WTC11 (cell line): ENCODE data around the gene LAMA2. TPM values are rescaled to one million over a fixed set of nuclear protein-coding genes. Genes with fewer than 3 reads are reported as not detected.

ENCODE experiments used
- ATAC-seq: fragments of 200-7000 bp; cut with Tn5 transposase; 2 replicates; pipeline ENCODE4 v1.10.0; 2021; ENCODE audit warnings: mild to moderate bottlenecking, moderate library complexity
- CTCF ChIA-PET: fragments of 300-600 bp; sonication (Branson Sonifier 250); formaldehyde crosslinking; loops from one replicate; lab custom pipeline; 2021; ENCODE audit warnings: antibody characterized with exemption; lab: Charles Lee
- POLR2A ChIA-PET: fragments of 350-600 bp; sonication (Branson Sonifier 250); formaldehyde crosslinking; loops from one replicate; lab custom pipeline; 2021; ENCODE audit warnings: antibody characterized with exemption; lab: Charles Lee
- DNase-seq: peaks from one replicate; pipeline ENCODE4 v3.0.0; 2021; ENCODE audit warnings: low spot score
- H3K27ac Mint-ChIP-seq: 2 replicates; pipeline ENCODE4 v1.8.0; 2021; ENCODE audit warnings: mixed read lengths
- H3K27me3 Mint-ChIP-seq: 2 replicates; pipeline ENCODE4 v1.8.0; 2021; ENCODE audit warnings: low read depth, mild to moderate bottlenecking, moderate library complexity, mixed read lengths
- H3K36me3 Mint-ChIP-seq: 2 replicates; pipeline ENCODE4 v1.8.0; 2021; ENCODE audit warnings: mixed read lengths
- H3K4me1 Mint-ChIP-seq: 2 replicates; pipeline ENCODE4 v1.8.0; 2022; ENCODE audit warnings: mixed read lengths
- H3K4me3 Mint-ChIP-seq: 2 replicates; pipeline ENCODE4 v1.8.0; 2021; ENCODE audit warnings: mild to moderate bottlenecking, moderate library complexity, mixed read lengths
- H3K9me3 Mint-ChIP-seq: 2 replicates; pipeline ENCODE4 v1.8.0; 2021; ENCODE audit warnings: mixed read lengths
- EMX1 ChIP-seq: fragments of 250-450 bp; sonication (Bioruptor Pico); IDR thresholded peaks from 2 replicates; pipeline ENCODE4 v1.8.0; 2021; ENCODE audit warnings: mild to moderate bottlenecking
- ETV6 ChIP-seq: sonication (generic); formaldehyde crosslinking; IDR thresholded peaks from 2 replicates; pipeline ENCODE4 v1.8.1; 2022; ENCODE audit warnings: mild to moderate bottlenecking, missing genetic modification reagents
- JUN ChIP-seq: sonication (generic); formaldehyde crosslinking; IDR thresholded peaks from 2 replicates; pipeline ENCODE4 v1.8.0; 2023; ENCODE audit warnings: mild to moderate bottlenecking, missing genetic modification reagents
- KAT7 ChIP-seq: sonication (generic); formaldehyde crosslinking; IDR thresholded peaks from 2 replicates; pipeline ENCODE4 v1.8.1; 2023; ENCODE audit warnings: missing genetic modification reagents, mild to moderate bottlenecking, borderline replicate concordance
- NR3C1 ChIP-seq: sonication (generic); formaldehyde crosslinking; conservative IDR thresholded peaks from 2 replicates; pipeline ENCODE4 v1.8.1; 2023; ENCODE audit warnings: low read depth, mild to moderate bottlenecking, missing genetic modification reagents
- SMAD4 ChIP-seq: sonication (generic); formaldehyde crosslinking; IDR thresholded peaks from 2 replicates; pipeline ENCODE4 v1.8.0; 2022; ENCODE audit warnings: mild to moderate bottlenecking, missing genetic modification reagents
- ZNF317 ChIP-seq: sonication (generic); formaldehyde crosslinking; IDR thresholded peaks from 2 replicates; pipeline ENCODE4 v1.8.1; 2023; ENCODE audit warnings: low read depth, mild to moderate bottlenecking, moderate library complexity, missing genetic modification reagents, borderline replicate concordance
- total RNA-seq: library from RNA; stranded (reverse); gene quantifications from 3 replicates; pipeline ENCODE4 v1.2.3, GENCODE V29; 2021
- TF ChIP-seq, protein P1 (sequence below): fragments of 250-450 bp; sonication (Bioruptor Pico); IDR thresholded peaks from 2 replicates; pipeline ENCODE4 v2.1.2; 2022; ENCODE audit warnings: mild to moderate bottlenecking, moderate library complexity
- TF ChIP-seq, protein P2 (sequence below): fragments of 250-450 bp; sonication (Bioruptor Pico); IDR thresholded peaks from 2 replicates; pipeline ENCODE4 v1.9.0; 2021; ENCODE audit warnings: mild to moderate bottlenecking, borderline replicate concordance
- TF ChIP-seq, protein P3 (sequence below): sonication (generic); formaldehyde crosslinking; IDR thresholded peaks from 2 replicates; pipeline ENCODE4 v1.8.1; 2023; ENCODE audit warnings: mild to moderate bottlenecking, missing genetic modification reagents, moderate library complexity
- TF ChIP-seq, protein P4 (sequence below): sonication (generic); formaldehyde crosslinking; IDR thresholded peaks from 2 replicates; pipeline ENCODE4 v1.8.1; 2022; ENCODE audit warnings: mild to moderate bottlenecking, missing genetic modification reagents, moderate library complexity, borderline replicate concordance
- TF ChIP-seq, protein P5 (sequence below): fragments of 250-450 bp; sonication (Bioruptor Pico); IDR thresholded peaks from 2 replicates; pipeline ENCODE4 v1.9.0; 2021; ENCODE audit warnings: mild to moderate bottlenecking
- TF ChIP-seq, protein P6 (sequence below): sonication (generic); formaldehyde crosslinking; IDR thresholded peaks from 2 replicates; pipeline ENCODE4 v1.8.1; 2022; ENCODE audit warnings: missing genetic modification reagents, borderline replicate concordance
- TF ChIP-seq, protein P7 (sequence below): sonication (generic); formaldehyde crosslinking; IDR thresholded peaks from 2 replicates; pipeline ENCODE4 v1.8.0; 2022; ENCODE audit warnings: mild to moderate bottlenecking, missing genetic modification reagents
- TF ChIP-seq, protein P8 (sequence below): fragments of 250-450 bp; sonication (Bioruptor Pico); conservative IDR thresholded peaks from 2 replicates; pipeline ENCODE4 v1.9.0; 2021; ENCODE audit warnings: mild to moderate bottlenecking
- TF ChIP-seq, protein P9 (sequence below): sonication (generic); formaldehyde crosslinking; IDR thresholded peaks from 2 replicates; pipeline ENCODE4 v1.8.1; 2023; ENCODE audit warnings: mild to moderate bottlenecking, moderate library complexity, missing genetic modification reagents
- TF ChIP-seq, protein P10 (sequence below): sonication (generic); formaldehyde crosslinking; IDR thresholded peaks from 2 replicates; pipeline ENCODE4 v1.8.1; 2022; ENCODE audit warnings: mild to moderate bottlenecking, moderate library complexity, missing genetic modification reagents

LAMA2 gene
- total RNA-seq, 1 experiment from 2014 or later, result 6.6 TPM

DNA sequence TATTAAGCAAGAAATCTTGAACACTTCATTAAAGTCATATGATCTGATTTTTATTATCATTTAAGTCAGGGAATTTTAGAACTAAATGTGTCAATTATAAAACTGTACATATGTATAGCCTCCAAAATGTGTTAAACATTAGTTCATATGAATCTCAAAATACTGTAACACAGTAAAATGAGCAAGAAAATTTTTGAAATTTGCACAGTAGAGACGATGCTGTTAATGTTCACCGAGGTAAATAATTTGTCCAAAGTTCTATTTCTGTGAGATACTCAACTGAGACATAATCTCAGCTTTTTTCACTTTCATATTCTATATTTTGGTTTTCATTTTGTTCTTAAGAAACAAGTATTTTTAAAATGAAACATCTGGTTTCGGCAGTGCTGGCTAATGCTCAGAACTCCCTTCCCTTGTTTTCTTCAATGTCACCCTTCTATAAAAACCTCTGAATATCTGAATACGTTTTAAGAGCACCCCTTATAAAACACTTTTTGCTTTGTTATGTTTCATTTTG lies 353.1 kb downstream of the LAMA2 start:
- no peak for DNase-seq
- H3K36me3 Mint-ChIP-seq, result no peaks in the 10 kb centered on the region
- H3K4me3 Mint-ChIP-seq, result no peak overlapping the region
- no peak overlapping the region for H3K27ac Mint-ChIP-seq
- CTCF ChIA-PET, result no interaction called here
- H3K27me3 Mint-ChIP-seq, result no peaks in the 10 kb centered on the region
- ATAC-seq, result no peak
- no peaks in the 10 kb centered on the region for H3K4me1 Mint-ChIP-seq
- no peaks in the 10 kb centered on the region for H3K9me3 Mint-ChIP-seq
- POLR2A ChIA-PET, result no interaction called here
- TF ChIP-seq, protein P1, sequence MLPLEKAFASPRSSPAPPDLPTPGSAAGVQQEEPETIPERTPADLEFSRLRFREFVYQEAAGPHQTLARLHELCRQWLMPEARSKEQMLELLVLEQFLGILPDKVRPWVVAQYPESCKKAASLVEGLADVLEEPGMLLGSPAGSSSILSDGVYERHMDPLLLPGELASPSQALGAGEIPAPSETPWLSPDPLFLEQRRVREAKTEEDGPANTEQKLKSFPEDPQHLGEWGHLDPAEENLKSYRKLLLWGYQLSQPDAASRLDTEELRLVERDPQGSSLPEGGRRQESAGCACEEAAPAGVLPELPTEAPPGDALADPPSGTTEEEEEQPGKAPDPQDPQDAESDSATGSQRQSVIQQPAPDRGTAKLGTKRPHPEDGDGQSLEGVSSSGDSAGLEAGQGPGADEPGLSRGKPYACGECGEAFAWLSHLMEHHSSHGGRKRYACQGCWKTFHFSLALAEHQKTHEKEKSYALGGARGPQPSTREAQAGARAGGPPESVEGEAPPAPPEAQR (CRISPR knock-in tag), result no peak
- TF ChIP-seq, protein P2, sequence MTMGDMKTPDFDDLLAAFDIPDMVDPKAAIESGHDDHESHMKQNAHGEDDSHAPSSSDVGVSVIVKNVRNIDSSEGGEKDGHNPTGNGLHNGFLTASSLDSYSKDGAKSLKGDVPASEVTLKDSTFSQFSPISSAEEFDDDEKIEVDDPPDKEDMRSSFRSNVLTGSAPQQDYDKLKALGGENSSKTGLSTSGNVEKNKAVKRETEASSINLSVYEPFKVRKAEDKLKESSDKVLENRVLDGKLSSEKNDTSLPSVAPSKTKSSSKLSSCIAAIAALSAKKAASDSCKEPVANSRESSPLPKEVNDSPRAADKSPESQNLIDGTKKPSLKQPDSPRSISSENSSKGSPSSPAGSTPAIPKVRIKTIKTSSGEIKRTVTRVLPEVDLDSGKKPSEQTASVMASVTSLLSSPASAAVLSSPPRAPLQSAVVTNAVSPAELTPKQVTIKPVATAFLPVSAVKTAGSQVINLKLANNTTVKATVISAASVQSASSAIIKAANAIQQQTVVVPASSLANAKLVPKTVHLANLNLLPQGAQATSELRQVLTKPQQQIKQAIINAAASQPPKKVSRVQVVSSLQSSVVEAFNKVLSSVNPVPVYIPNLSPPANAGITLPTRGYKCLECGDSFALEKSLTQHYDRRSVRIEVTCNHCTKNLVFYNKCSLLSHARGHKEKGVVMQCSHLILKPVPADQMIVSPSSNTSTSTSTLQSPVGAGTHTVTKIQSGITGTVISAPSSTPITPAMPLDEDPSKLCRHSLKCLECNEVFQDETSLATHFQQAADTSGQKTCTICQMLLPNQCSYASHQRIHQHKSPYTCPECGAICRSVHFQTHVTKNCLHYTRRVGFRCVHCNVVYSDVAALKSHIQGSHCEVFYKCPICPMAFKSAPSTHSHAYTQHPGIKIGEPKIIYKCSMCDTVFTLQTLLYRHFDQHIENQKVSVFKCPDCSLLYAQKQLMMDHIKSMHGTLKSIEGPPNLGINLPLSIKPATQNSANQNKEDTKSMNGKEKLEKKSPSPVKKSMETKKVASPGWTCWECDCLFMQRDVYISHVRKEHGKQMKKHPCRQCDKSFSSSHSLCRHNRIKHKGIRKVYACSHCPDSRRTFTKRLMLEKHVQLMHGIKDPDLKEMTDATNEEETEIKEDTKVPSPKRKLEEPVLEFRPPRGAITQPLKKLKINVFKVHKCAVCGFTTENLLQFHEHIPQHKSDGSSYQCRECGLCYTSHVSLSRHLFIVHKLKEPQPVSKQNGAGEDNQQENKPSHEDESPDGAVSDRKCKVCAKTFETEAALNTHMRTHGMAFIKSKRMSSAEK, result no peak
- TF ChIP-seq, protein P3, sequence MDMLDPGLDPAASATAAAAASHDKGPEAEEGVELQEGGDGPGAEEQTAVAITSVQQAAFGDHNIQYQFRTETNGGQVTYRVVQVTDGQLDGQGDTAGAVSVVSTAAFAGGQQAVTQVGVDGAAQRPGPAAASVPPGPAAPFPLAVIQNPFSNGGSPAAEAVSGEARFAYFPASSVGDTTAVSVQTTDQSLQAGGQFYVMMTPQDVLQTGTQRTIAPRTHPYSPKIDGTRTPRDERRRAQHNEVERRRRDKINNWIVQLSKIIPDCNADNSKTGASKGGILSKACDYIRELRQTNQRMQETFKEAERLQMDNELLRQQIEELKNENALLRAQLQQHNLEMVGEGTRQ, result no peak
- TF ChIP-seq ETV6 (CRISPR knock-in tag) (no peak), NR3C1 (CRISPR knock-in tag) (no peak), KAT7 (CRISPR knock-in tag) (no peak), EMX1 (no peak), SMAD4 (CRISPR knock-in tag) (no peak), ZNF317 (CRISPR knock-in tag) (no peak), JUN (CRISPR knock-in tag) (no peak)
- TF ChIP-seq, protein P4, sequence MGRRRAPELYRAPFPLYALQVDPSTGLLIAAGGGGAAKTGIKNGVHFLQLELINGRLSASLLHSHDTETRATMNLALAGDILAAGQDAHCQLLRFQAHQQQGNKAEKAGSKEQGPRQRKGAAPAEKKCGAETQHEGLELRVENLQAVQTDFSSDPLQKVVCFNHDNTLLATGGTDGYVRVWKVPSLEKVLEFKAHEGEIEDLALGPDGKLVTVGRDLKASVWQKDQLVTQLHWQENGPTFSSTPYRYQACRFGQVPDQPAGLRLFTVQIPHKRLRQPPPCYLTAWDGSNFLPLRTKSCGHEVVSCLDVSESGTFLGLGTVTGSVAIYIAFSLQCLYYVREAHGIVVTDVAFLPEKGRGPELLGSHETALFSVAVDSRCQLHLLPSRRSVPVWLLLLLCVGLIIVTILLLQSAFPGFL (CRISPR knock-in tag), result no peak
- TF ChIP-seq, protein P5, sequence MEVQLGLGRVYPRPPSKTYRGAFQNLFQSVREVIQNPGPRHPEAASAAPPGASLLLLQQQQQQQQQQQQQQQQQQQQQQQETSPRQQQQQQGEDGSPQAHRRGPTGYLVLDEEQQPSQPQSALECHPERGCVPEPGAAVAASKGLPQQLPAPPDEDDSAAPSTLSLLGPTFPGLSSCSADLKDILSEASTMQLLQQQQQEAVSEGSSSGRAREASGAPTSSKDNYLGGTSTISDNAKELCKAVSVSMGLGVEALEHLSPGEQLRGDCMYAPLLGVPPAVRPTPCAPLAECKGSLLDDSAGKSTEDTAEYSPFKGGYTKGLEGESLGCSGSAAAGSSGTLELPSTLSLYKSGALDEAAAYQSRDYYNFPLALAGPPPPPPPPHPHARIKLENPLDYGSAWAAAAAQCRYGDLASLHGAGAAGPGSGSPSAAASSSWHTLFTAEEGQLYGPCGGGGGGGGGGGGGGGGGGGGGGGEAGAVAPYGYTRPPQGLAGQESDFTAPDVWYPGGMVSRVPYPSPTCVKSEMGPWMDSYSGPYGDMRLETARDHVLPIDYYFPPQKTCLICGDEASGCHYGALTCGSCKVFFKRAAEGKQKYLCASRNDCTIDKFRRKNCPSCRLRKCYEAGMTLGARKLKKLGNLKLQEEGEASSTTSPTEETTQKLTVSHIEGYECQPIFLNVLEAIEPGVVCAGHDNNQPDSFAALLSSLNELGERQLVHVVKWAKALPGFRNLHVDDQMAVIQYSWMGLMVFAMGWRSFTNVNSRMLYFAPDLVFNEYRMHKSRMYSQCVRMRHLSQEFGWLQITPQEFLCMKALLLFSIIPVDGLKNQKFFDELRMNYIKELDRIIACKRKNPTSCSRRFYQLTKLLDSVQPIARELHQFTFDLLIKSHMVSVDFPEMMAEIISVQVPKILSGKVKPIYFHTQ (CRISPR knock-in tag), result no peak
- TF ChIP-seq, protein P6, sequence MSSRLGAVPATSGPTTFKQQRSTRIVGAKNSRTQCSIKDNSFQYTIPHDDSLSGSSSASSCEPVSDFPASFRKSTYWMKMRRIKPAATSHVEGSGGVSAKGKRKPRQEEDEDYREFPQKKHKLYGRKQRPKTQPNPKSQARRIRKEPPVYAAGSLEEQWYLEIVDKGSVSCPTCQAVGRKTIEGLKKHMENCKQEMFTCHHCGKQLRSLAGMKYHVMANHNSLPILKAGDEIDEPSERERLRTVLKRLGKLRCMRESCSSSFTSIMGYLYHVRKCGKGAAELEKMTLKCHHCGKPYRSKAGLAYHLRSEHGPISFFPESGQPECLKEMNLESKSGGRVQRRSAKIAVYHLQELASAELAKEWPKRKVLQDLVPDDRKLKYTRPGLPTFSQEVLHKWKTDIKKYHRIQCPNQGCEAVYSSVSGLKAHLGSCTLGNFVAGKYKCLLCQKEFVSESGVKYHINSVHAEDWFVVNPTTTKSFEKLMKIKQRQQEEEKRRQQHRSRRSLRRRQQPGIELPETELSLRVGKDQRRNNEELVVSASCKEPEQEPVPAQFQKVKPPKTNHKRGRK (CRISPR knock-in tag), result no peak
- TF ChIP-seq, protein P7, sequence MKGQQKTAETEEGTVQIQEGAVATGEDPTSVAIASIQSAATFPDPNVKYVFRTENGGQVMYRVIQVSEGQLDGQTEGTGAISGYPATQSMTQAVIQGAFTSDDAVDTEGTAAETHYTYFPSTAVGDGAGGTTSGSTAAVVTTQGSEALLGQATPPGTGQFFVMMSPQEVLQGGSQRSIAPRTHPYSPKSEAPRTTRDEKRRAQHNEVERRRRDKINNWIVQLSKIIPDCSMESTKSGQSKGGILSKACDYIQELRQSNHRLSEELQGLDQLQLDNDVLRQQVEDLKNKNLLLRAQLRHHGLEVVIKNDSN (CRISPR knock-in tag), result no peak
- TF ChIP-seq, protein P8, sequence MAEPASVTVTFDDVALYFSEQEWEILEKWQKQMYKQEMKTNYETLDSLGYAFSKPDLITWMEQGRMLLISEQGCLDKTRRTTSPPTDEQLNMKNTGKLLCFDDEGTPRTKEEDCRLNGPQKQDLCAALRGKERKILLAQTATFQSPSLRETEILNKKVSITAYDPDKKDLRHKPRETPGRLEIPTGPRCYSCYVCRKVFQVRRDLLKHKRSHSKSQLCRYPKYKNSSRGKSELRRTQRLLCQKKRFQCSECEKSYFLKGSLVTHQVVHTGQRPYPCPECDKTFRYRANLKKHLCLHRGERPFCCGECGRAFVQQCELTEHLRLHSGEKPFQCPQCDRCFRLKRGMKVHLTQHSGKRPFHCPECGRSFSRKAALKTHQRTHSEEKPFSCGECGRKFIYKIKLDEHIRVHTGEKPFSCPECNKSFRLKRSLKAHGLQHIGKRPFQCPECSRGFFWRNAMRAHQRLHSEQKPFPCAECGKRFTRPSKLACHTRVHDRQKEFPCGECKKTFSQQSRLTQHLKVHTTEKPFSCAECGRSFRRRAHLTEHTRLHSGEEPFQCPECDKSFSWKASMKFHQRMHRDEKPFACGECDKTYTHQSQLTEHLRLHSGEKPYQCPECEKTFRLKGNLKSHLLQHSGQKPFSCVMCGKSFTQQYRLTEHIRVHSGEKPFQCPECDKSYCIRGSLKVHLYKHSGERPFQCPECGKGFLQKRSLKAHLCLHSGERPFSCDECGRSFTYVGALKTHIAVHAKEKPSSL (CRISPR knock-in tag), result no peak
- TF ChIP-seq, protein P9, sequence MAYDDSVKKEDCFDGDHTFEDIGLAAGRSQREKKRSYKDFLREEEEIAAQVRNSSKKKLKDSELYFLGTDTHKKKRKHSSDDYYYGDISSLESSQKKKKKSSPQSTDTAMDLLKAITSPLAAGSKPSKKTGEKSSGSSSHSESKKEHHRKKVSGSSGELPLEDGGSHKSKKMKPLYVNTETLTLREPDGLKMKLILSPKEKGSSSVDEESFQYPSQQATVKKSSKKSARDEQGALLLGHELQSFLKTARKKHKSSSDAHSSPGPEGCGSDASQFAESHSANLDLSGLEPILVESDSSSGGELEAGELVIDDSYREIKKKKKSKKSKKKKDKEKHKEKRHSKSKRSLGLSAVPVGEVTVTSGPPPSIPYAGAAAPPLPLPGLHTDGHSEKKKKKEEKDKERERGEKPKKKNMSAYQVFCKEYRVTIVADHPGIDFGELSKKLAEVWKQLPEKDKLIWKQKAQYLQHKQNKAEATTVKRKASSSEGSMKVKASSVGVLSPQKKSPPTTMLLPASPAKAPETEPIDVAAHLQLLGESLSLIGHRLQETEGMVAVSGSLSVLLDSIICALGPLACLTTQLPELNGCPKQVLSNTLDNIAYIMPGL (CRISPR knock-in tag), result no peak
- TF ChIP-seq, protein P10, sequence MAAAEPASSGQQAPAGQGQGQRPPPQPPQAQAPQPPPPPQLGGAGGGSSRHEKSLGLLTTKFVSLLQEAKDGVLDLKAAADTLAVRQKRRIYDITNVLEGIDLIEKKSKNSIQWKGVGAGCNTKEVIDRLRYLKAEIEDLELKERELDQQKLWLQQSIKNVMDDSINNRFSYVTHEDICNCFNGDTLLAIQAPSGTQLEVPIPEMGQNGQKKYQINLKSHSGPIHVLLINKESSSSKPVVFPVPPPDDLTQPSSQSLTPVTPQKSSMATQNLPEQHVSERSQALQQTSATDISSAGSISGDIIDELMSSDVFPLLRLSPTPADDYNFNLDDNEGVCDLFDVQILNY, result no peak
